Endothelial cell of umbilical vein (primary cell): ENCODE measurements around the gene CHST15. TPM values are rescaled to one million over a fixed set of nuclear protein-coding genes. Genes with fewer than 3 reads are reported as not detected.

Source experiments
- BruUV-seq: library from RNA; stranded (reverse); fragments of 400-500 nt; replicated peaks from 2 replicates; lab custom pipeline; 2021; lab: Mats Ljungman, UMichigan
- CTCF ChIA-PET: fragments of 300-600, 350-600 bp; sonication (Branson Sonifier 250); formaldehyde crosslinking; loops from one replicate; lab custom pipeline; 2021; ENCODE audit warnings: antibody characterized with exemption, inconsistent platforms; lab: Charles Lee
- POLR2A ChIA-PET: fragments of 300-600, 350-600 bp; sonication (Branson Sonifier 250); formaldehyde crosslinking; loops from one replicate; lab custom pipeline; 2021; ENCODE audit warnings: antibody characterized with exemption, inconsistent platforms; lab: Charles Lee
- DNase-seq: peaks from one replicate; pipeline ENCODE4 v3.0.0-alpha.2; 2011; ENCODE audit warnings: low read depth, low spot score
- FAIRE-seq: peaks from 2 replicates; lab custom pipeline; 2011; peaks lifted over from hg19 to GRCh38; lab: Jason Lieb, UNC
- H2AFZ ChIP-seq: 2 replicates; pipeline ENCODE4 v1.6.0; 2012; ENCODE audit warnings: low read depth, low read length, control low read depth, inconsistent platforms
- H3K27ac ChIP-seq: 2 replicates; pipeline ENCODE4 v1.5.1; 2011; ENCODE audit warnings: low read depth, mild to moderate bottlenecking, control low read depth, low read length, moderate library complexity; ENCODE audit not compliant: insufficient read depth
- H3K27me3 ChIP-seq, 2 experiments: 2 replicates each; pipeline versions ENCODE4 v1.6.0 to v1.6.1; 2011; ENCODE audit warnings: low read length in 2 of 2, mixed read lengths in 1 of 2; ENCODE audit not compliant: control insufficient read depth in 2 of 2, insufficient read depth in 2 of 2
- H3K36me3 ChIP-seq, 2 experiments: 2 replicates in 1 of 2; 3 replicates in 1 of 2; pipeline ENCODE4 v1.5.1; 2011; ENCODE audit warnings: low read length in 2 of 2, mild to moderate bottlenecking in 1 of 2, moderate library complexity in 1 of 2; ENCODE audit not compliant: control insufficient read depth in 2 of 2, insufficient read depth in 2 of 2; ENCODE audit errors: extremely low read depth in 1 of 2
- H3K4me1 ChIP-seq: 3 replicates; pipeline ENCODE4 v1.5.1; 2011; ENCODE audit warnings: mild to moderate bottlenecking, low read length; ENCODE audit not compliant: control insufficient read depth, insufficient read depth; ENCODE audit errors: extremely low read depth
- H3K4me2 ChIP-seq: 2 replicates; pipeline ENCODE4 v1.6.1; 2011; ENCODE audit warnings: low read length, control low read depth, mixed read lengths; ENCODE audit not compliant: insufficient read depth
- H3K4me3 ChIP-seq, 3 experiments: fragments of 200-600 bp in 1 of 3; sonication (generic), shearing (Covaris generic) in 1 of 3; replicated peaks in 1 of 3; 2 replicates each; pipeline ENCODE4 v1.5.1; 2011 to 2016; ENCODE audit warnings: control low read depth in 3 of 3, low read length in 3 of 3, mild to moderate bottlenecking in 2 of 3, inconsistent platforms in 1 of 3, low read depth in 1 of 3, moderate library complexity in 1 of 3; ENCODE audit not compliant: insufficient read depth in 1 of 3
- H3K79me2 ChIP-seq: 2 replicates; pipeline ENCODE4 v1.6.0; 2012; ENCODE audit warnings: low read length, inconsistent platforms; ENCODE audit not compliant: control insufficient read depth, insufficient read depth
- H3K9ac ChIP-seq: replicated peaks from 2 replicates; pipeline ENCODE3; 2011; ENCODE audit warnings: low read length, control low read depth; ENCODE audit not compliant: insufficient read depth; ENCODE audit errors: extremely low read depth
- H3K9me1 ChIP-seq: replicated peaks from 3 replicates; pipeline ENCODE4 v1.6.0; 2011; ENCODE audit warnings: mild to moderate bottlenecking, low read length; ENCODE audit not compliant: control insufficient read depth, insufficient read depth; ENCODE audit errors: extremely low read depth
- H3K9me3 ChIP-seq: replicated peaks from 2 replicates; pipeline ENCODE4 v1.5.1; 2012; ENCODE audit warnings: low read length, inconsistent platforms; ENCODE audit not compliant: control insufficient read depth, insufficient read depth
- H4K20me1 ChIP-seq: replicated peaks from 2 replicates; pipeline ENCODE3; 2011; ENCODE audit warnings: mild to moderate bottlenecking, low read length; ENCODE audit not compliant: control insufficient read depth, insufficient read depth; ENCODE audit errors: extremely low read depth
- CTCF ChIP-seq, 2 donors: IDR thresholded peaks; 1 replicate in 1 of 2; 2 replicates in 1 of 2; pipeline ENCODE4 v1.5.1; 2011; ENCODE audit warnings: low read length in 2 of 2, mild to moderate bottlenecking in 2 of 2, moderate library complexity in 2 of 2, control low read depth in 1 of 2, inconsistent platforms in 1 of 2, low read depth in 1 of 2; ENCODE audit not compliant: insufficient read depth in 1 of 2; ENCODE audit errors: extremely low read depth in 1 of 2
- EZH2 ChIP-seq: IDR thresholded peaks from 2 replicates; pipeline ENCODE4 v1.6.1; 2012; ENCODE audit warnings: borderline replicate concordance, low read depth, mild to moderate bottlenecking, moderate library complexity, low read length, inconsistent platforms; ENCODE audit not compliant: severe bottlenecking
- FOS ChIP-seq: IDR thresholded peaks from 2 replicates; pipeline ENCODE4 v1.6.1; 2011; ENCODE audit warnings: mild to moderate bottlenecking, low read length, moderate library complexity, borderline replicate concordance; ENCODE audit not compliant: insufficient read depth
- GATA2 ChIP-seq: IDR thresholded peaks from 2 replicates; pipeline ENCODE4 v1.7.0; 2011; ENCODE audit warnings: low read depth, mild to moderate bottlenecking, moderate library complexity, mixed read lengths, low read length; ENCODE audit not compliant: insufficient read length, insufficient read depth
- JUN ChIP-seq: IDR thresholded peaks from 2 replicates; pipeline ENCODE4 v1.6.1; 2011; ENCODE audit warnings: borderline replicate concordance, low read depth; ENCODE audit not compliant: insufficient read length, insufficient read depth
- MAX ChIP-seq: IDR thresholded peaks from 2 replicates; pipeline ENCODE4 v1.6.1; 2011; ENCODE audit not compliant: insufficient read depth, insufficient read length
- MYC ChIP-seq: IDR thresholded peaks from one replicate; pipeline ENCODE4 v1.6.1; 2011; ENCODE audit warnings: mild to moderate bottlenecking, low read depth, low read length
- POLR2A ChIP-seq: IDR thresholded peaks from 2 replicates; pipeline ENCODE4 v1.6.1; 2012; ENCODE audit warnings: low read depth, mild to moderate bottlenecking, control low read depth, low read length
- POLR2AphosphoS5 ChIP-seq: IDR thresholded peaks from 2 replicates; pipeline ENCODE4 v1.6.1; 2012; ENCODE audit warnings: low read depth, mild to moderate bottlenecking, control low read depth, low read length, moderate library complexity; ENCODE audit not compliant: insufficient read depth
- dilution Hi-C: fragments of 300-500 bp; cut with MboI; formaldehyde crosslinking; loops from one replicate; pipeline ENCODE4 v1.15.0; 2019; ENCODE audit warnings: low sequenced_read_pairs; ENCODE audit not compliant: extremely low pct_ligation_motif_present
- intact Hi-C: fragments of 100-400 bp; cut with micrococcal nuclease; formaldehyde crosslinking; loops from one replicate; pipeline ENCODE4 v1.10.0; 2022
- polyA plus RNA-seq, 4 experiments: library from polyadenylated mRNA; depleted of rRNA in 3 of 4; stranded (reverse) in 3 of 4; unstranded in 1 of 4; fragments of >200 nt; gene quantifications; 2 replicates each; pipeline versions ENCODE4 v1.2.1 to v1.2.3, GENCODE V29; 2011 to 2012; ENCODE audit warnings: missing spikeins in 1 of 4
- total RNA-seq: library from RNA; stranded (reverse); gene quantifications from 2 replicates; pipeline ENCODE4 v1.2.3, GENCODE V29; 2021

CHST15 gene
- total and polyA plus RNA-seq, 2 donors (not counting 3 experiments of a cell fraction or from before 2014, with no cell fraction given) = 23.1 to 29.2 TPM

DNA sequence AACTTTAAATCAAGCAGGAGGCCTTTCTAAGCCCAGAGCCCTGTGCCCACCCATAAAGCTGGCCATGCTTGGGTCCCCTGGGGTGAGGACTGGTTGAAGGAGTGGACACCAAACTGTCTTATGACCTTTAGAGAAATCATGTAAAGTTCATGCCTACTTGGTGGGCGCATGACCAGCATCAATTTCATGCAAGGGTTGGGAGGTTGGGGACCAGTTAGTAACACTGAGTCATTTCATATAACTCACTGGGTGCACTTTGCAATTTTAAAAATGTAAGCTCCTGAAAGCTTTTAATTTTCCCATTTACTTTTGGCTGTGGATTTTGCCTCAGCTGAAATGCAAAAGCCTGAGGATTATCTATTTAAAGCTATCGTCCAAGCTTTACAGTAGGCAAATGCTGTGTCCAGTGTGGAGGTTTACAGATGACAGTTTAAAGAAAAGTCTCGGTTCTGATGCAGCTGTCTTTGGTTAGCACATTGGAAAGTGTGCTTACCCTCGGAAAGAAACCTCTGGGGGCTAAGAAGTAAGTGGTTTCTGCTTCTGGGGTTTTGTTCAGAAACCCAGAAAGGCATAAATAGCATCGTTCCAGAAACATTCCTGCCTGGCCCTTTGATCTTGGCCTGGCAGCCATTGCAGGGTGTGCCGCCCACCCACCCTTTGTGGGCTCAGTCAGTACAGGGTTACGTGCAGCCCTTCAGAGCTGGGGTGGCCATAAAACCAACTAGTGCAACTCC lies 48.8 kb upstream of the CHST15 start:
- dilution Hi-C loops = no loop called here
- Histone ChIP-seq H3K4me3 (no peak overlapping the region), H3K36me3 (no peaks in the 10 kb centered on the region), H3K79me2 (no peaks in the 10 kb centered on the region), H4K20me1 (no peaks in the 10 kb centered on the region), H3K9me3 (no peaks in the 10 kb centered on the region), H3K27ac (no peak overlapping the region), H3K9ac (no peak overlapping the region), H3K27me3 (peaks cover 0 to 3% of the 10 kb centered on the region in 2 experiments), H2AFZ (no peak overlapping the region), H3K4me2 (no peak overlapping the region), H3K9me1 (no peaks in the 10 kb centered on the region), H3K4me1 (no peaks in the 10 kb centered on the region)
- no TSS peak for BruUV-seq
- TF ChIP-seq GATA2 (no peak), CTCF (IDR thresholded peaks at IDR 0.05; ENCODE audit: extremely low read depth in 1 of 2, insufficient read depth in 1 of 2, low read depth in 1 of 2, low read length in 2 of 2) (no peak), JUN (no peak), POLR2AphosphoS5 (no peak), EZH2 (no peak), FOS (no peak), MYC (no peak), POLR2A (no peak), MAX (no peak)
- CTCF ChIA-PET = interaction anchor here (0.8 to 1.4 kb wide), 2 partner anchors 9 to 11 kb away, joined by 3 to 4 read pairs; no protein-coding TSS in a partner anchor
- intact Hi-C loops = no loop called here
- POLR2A ChIA-PET = no interaction called here
- FAIRE-seq (no peak), DNase-seq (no peak)
